ENCODE results near the gene IL17RC. TPM values are rescaled to one million over a fixed set of nuclear protein-coding genes. Genes with fewer than 3 reads are reported as not detected.

The IL17RC gene
- total RNA-seq, 1 donor from 2014 or later, result 35.0 TPM

GRCh38 chr3:9951598-9951961, 34.7 kb downstream of the IL17RC start:
- H3K9me3 ChIP-seq (replicated peaks), result no peaks in the 10 kb centered on the region
- DNase-seq, result no peak
- peak overlapping the region; percentile 69 for H3K4me3 ChIP-seq
- no peaks in the 10 kb centered on the region for H3K27me3 ChIP-seq (ENCODE audit: low read depth)
- peaks cover 27% of the 10 kb centered on the region for H3K4me1 ChIP-seq
- no peak for TF ChIP-seq CTCF (IDR thresholded peaks at IDR 0.05; ENCODE audit: borderline replicate concordance)
- H3K27ac ChIP-seq (replicated peaks), result no peak overlapping the region
- H3K36me3 ChIP-seq, result no peaks in the 10 kb centered on the region
- intact Hi-C loops (cut with micrococcal nuclease), result no loop called here

- no peak within 1 kb of the TSS for H3K27ac ChIP-seq (replicated peaks)
- H3K4me1 ChIP-seq, result peaks cover 21% of the 10 kb centered on the region
- peak within 1 kb of the TSS; percentile 69 for H3K4me3 ChIP-seq
- no peak for DNase-seq
- TF ChIP-seq CTCF (IDR thresholded peaks at IDR 0.05; ENCODE audit: borderline replicate concordance), result no peak
- no peaks in the 10 kb centered on the region for H3K9me3 ChIP-seq (replicated peaks)
- no peaks in the 10 kb centered on the region for H3K27me3 ChIP-seq (ENCODE audit: low read depth)
- intact Hi-C loops (cut with micrococcal nuclease), result no loop called here
- H3K36me3 ChIP-seq, result no peaks in the 10 kb centered on the region
Measured at GRCh38 chr3:9951962-9952805, 35.3 kb downstream of the IL17RC start, which contains the start of gene PRRT3. TSS of gene PRRT3 (minus strand) at chr3:9952408. CDS start at chr3:9950115, 2,293 bp downstream.

GRCh38 chr3:9955067-9955502, 38.2 kb downstream of the IL17RC start:
- intact Hi-C loops (cut with micrococcal nuclease), result no loop called here
- no peak for DNase-seq
- H3K36me3 ChIP-seq, result no peaks in the 10 kb centered on the region
- no peak overlapping the region for H3K4me3 ChIP-seq
- TF ChIP-seq CTCF (IDR thresholded peaks at IDR 0.05; ENCODE audit: borderline replicate concordance), result no peak
- no peak overlapping the region for H3K27ac ChIP-seq (replicated peaks)
- peaks cover 11% of the 10 kb centered on the region for H3K4me1 ChIP-seq
- H3K9me3 ChIP-seq (replicated peaks), result no peaks in the 10 kb centered on the region
- H3K27me3 ChIP-seq (ENCODE audit: low read depth), result no peaks in the 10 kb centered on the region

GRCh38 chr3:9955611-9956352, 38.9 kb downstream of the IL17RC start:
- Histone ChIP-seq H3K27me3 (ENCODE audit: low read depth) (no peaks in the 10 kb centered on the region), H3K4me3 (no peak overlapping the region), H3K4me1 (peaks cover 11% of the 10 kb centered on the region), H3K36me3 (no peaks in the 10 kb centered on the region), H3K27ac (replicated peaks) (no peak overlapping the region), H3K9me3 (replicated peaks) (no peaks in the 10 kb centered on the region)
- intact Hi-C loops (cut with micrococcal nuclease), result no loop called here
- no peak for TF ChIP-seq CTCF (IDR thresholded peaks at IDR 0.05; ENCODE audit: borderline replicate concordance)
- no peak for DNase-seq

- no peak for DNase-seq
- H3K36me3 ChIP-seq, result peaks cover 13% of the 10 kb centered on the region
- H3K4me3 ChIP-seq, result no peak overlapping the region
- no peaks in the 10 kb centered on the region for H3K9me3 ChIP-seq (replicated peaks)
- TF ChIP-seq CTCF (IDR thresholded peaks at IDR 0.05; ENCODE audit: borderline replicate concordance), result no peak
- no peak overlapping the region for H3K27ac ChIP-seq (replicated peaks)
- intact Hi-C loops (cut with micrococcal nuclease), result no loop called here
- H3K27me3 ChIP-seq (ENCODE audit: low read depth), result no peaks in the 10 kb centered on the region
- H3K4me1 ChIP-seq, result peaks cover 4% of the 10 kb centered on the region
Measured at GRCh38 chr3:9957214-9957613, 40.3 kb downstream of the IL17RC start.
